Stimulated activated CD4-positive, alpha-beta T cell treated with anti-CD3 and anti-CD28 coated beads, Interleukin-2, amount 100 ng/mL, for 4 hours (primary cell): ENCODE data around the gene EFTUD2.

Source experiments
- DNase-seq: peaks from one replicate; pipeline ENCODE4 v3.0.0-alpha.2; 2020; ENCODE audit warnings: low read depth

The EFTUD2 gene

DNA sequence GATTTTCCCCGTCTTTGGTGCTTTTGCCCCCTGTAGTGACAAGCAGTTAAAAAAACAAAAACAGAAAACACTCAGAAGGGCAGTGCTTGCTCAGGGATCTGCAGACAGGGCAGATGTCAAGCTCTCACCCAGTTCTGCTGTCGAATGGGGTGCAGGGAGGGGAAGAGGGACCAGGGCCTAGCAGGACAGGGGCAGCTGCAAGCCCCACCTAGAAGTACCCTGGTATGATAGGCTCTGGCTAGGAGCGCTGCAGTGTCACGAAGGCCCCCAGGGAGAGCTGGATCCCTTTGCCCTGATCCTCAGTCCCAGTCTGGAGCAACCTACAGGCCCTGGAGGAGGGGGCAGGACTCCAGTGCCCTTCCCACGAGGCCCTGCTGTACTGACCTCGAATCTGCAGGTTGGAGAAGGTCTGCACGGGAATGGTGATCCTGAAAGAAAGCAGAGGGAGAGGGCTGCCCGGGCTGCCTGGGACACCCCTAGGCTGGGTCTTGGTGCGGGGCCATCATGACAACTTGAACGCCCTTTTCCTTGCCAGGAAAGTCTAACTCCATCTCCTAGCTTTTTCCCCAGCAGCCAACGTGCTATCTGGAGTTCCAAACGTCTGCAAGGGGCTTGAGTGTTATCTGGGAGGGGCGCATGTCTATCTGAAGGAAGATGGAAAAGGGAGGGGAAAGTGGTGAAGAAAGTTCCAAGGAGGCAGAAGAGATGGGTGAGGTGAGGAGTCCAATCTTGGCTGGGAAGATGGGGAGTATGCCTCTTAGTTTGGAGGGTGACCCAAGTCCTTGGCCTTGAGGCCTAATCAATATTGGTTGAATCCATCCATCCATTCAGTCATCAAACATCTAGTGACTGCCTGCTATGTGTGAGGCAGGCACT is 11.2 kb upstream of the EFTUD2 start:
- no peak for DNase-seq

DNA sequence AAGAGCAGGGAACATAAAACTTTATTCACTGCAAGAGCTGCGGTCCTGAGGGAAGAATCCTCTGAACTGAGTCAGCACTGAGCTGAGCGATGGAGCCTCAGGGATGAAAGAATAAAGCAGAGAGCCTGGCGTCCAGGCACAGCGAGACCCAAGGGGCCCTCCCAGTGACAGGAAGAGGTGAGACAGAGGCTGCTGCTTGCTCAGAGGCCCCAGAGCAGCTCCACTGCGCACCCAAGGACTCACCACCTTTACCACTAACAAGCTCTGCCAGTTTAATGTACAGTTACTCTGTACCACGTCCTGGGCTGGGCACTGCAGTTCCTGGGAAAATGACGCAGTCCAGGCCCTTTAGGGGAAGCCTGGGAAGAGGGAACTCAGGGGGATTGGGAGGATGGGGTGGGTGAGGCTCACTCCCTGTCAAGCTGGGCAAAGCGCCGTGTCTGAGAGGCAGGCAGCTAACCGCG is 10.5 kb upstream of the EFTUD2 start:
- DNase-seq = no peak

DNA sequence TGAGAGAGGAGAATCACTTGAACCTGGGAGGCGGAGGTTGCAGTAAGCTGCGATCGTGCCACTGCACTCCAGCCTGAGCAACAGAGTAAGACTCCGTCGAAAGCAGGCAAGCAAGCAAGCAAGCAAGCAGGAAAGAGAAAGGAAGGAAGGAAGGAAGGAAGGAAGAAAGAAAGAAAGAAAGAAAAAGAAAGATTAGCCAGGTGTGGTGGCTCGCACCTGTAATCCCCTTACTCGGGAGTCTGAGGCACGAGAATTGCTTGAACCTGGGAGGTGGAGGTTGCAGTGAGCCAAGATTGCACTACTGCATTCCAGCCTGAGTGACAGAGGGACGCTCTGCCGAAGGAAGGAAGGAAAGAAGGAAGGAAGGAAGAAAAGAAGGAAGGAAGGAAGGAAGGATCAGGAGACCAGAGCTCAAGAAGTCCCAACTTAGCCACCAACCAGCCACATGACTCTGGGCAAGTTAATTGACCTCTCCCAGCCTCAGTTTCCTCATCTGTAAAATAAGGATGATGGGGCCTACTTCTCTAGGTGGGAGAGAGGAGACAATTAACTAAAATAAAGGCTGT is 9.6 kb upstream of the EFTUD2 start:
- DNase-seq = no peak

GRCh38 chr17:44907729-44908470 is 8.7 kb upstream of the EFTUD2 start:
- DNase-seq = no peak

DNA sequence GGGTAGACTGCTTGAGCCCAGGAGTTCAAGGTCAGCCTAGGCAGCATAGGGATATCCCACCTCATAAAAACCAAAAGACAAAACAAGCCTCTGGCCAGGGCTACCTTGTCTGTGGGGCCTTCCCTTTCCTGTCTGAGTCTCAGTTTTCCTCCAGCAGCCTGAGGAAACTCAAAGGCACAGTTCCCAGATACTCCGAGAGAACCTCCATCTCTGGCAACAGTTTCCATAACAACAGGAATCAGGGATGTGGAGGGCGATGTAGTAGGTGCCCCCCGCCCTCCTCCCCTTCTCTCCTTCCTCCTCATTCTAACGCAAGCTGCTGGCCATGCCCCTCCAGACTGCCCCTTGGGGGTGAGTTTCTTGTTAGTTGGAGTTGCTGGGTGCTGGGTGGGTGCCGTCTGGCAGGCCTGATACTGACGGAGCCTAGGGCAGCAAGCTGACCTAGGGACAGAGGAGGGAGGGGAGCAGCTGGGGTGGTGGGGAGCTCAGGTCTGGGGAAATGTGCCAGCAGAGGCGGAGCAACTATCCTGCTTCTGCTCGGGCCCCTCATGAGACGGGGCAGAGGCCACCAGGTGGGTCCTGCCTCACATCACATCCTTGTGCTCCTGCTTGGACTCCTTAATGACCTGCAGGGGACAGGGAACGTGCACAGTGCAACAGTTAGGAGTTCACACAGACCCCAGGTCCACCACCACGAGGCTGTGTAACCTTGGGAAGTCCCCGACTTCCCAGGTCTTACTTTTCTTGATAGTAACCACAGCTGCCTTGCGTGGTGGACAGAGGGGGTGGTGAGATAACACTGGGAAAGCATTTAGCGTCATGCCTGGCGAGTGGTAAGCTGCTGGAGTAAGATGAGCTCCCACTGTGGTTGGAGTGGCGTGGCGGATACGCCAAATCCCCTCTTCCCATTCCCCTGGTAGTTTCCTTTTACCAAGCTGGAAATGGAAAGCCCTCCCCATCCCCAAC is 7.8 kb upstream of the EFTUD2 start:
- DNase-seq = no peak

GRCh38 chr17:44906010-44906646 is 6.9 kb upstream of the EFTUD2 start:
- DNase-seq = no peak

DNA sequence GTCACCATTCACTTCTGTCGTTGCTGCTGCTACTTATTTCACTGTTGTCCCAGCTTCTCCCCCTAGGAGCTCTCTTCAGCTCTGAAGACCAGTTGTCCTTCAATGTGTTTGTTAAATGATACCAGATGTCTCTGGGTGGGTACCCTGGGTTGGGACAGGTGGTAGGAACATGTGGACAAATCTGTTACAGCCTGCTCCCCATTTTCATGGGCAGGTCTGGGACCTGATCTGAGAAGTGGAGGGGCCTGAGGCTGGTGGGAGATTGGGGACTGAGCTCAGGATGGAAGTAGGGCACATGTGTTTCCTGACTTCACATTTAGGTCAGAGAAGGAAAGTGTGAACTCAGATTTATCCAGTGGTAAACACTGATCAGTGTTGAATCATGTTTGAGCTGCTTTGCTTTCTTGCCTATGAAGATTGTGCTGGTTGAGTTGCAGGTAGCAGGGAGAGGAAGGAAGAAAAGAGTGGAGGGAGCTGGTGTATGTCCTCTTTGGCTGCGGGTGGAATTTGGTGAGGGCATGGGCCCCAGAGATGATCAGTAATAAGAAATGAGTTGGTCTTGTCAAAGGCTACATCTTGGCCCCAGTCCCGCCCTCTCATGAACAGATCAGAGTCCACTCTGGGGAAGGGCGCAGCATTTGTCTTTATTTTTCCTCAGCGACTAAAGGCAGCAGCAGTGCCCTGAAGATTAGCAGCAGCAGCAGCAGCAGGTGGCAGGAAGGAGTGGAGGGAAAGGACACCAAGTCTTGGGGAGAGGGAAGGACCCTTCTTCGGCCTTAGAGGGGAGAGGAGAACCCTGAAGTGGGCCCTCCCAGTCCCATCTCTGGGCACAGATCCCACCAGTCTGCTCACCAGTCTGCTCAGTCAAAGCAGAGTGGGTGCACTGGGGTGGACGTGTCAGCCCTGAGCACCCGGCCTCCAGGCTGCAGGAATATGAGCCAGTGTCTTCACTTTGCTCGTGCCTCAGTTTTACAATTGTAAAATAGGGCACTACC is 6.1 kb upstream of the EFTUD2 start:
- no peak for DNase-seq

GRCh38 chr17:44904001-44904984 is 5.0 kb upstream of the EFTUD2 start:
- DNase-seq = no peak

- no peak for DNase-seq
Observed at GRCh38 chr17:44903012-44903685, 3.9 kb upstream of the EFTUD2 start.

DNA sequence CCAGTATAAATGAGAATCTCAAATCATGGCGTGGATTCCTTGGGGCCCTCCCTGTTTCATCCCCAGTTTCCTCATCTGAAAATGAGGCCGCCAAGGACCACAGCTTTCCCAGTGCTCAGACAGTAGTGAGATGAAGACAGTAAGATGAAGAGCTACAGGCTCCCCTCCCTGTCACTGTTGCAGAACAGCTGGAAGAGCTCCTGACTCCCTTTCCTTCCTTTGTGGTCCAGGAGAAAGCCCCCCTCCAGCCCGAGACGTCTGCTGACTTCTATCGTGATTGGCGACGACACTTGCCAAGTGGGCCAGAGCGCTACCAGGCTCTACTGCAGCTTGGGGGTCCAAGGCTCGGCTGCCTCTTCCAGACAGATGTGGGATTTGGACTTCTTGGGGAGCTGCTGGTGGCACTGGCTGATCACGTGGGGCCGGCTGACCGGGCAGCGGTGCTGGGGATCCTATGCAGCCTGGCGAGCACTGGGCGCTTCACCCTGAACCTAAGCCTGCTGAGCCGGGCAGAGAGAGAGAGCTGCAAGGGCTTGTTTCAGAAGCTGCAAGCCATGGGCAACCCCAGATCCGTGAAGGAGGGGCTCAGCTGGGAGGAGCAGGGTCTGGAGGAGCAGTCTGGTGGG is 3.0 kb upstream of the EFTUD2 start:
- no peak for DNase-seq

- DNase-seq = no peak
Observed at GRCh38 chr17:44901411-44901921, 2.2 kb upstream of the EFTUD2 start.

DNA sequence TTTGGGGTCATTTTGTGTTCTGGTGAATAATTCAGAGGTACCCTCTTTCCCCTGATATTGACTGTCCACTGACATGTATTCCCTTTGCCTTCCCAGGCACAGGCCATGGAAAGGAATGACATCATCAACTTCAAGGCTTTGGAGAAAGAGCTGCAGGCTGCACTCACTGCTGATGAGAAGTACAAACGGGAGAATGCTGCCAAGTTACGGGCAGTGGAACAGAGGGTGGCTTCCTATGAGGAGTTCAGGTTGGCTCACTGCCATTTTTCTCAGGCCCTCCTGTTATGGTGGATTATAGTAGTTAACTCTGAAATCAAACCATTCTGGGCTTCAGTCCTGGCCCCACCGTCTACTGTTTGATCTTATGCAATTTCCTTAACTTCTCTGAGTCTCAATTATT is 1.6 kb upstream of the EFTUD2 start:
- no peak for DNase-seq

DNA sequence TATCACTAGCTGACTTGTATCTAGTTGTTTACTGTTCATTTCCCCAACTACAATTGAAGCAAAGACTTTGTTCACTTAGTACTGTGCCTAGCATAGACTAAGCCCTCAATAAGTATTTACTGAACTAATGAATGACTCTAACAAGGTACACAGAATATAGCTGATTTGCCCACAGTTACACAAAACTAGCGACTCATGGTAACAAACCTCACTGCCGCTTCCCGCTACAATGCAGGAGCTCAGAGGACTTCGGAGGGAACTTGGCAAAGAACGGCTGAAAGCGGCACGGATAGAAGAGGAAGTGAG is 524 bp downstream of the EFTUD2 start:
- no peak for DNase-seq

GRCh38 chr17:44894642-44895041 is 4.6 kb downstream of the EFTUD2 start:
- DNase-seq = no peak

DNA sequence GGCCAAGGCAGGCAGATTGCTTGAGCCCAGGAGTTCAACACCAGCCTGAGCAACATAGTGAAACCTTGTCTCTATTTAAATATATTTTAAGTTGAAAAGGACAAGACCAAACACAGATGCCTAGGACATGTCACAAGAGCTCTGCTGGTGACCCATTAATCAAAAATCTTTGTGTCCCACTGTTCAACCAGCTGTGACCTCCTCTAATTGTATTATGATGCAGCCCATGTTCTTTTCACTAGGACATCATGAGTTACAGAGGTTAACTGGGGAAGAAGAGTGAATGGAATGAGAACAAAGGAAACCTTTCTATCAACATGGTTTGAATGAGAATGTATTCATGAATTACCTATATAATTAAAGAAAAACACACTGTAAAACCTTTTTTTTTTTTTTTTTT is 7.0 kb downstream of the EFTUD2 start:
- DNase-seq = no peak

DNA sequence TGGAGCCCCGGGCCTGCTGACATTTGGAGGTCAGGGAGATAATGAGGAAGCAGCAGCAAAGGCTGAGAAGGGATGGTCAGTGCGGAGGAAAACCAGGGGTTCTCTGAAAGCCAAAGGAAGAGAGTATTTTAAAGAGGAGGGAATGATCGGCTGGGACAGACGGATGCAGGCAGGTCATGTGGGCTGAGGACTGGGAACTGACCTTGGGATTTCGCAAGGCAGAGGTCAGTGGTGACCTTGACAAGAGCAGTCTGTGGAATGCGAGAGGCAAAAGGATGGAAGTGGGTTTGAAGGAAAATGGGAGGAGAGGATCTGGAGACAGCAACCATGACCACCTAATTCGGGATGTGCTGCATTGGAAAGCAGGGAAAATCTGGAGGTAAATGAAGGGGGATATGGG is 10.2 kb downstream of the EFTUD2 start:
- no peak for DNase-seq
